Stimulated activated CD8-positive, alpha-beta memory T cell treated with anti-CD3 and anti-CD28 coated beads, Interleukin-15, amount 100 ng/mL, for 4 hours (primary cell): ENCODE data around the gene LCE1C.

ENCODE experiments used
- DNase-seq, 2 donors: peaks; one replicate each; pipeline ENCODE4 v3.0.0-alpha.2; 2020; ENCODE audit warnings: low read depth in 2 of 2

LCE1C gene

GRCh38 chr1:152759453-152760173 is 46.8 kb downstream of the LCE1C start:
- DNase-seq = no peak

- DNase-seq = no peak
Measured at GRCh38 chr1:152758636-152759035, 47.8 kb downstream of the LCE1C start.

GRCh38 chr1:152757747-152758146 is 48.7 kb downstream of the LCE1C start, which contains the start of gene KPRP:
KPRP (plus strand) TSS chr1:152758025; CDS start chr1:152759589, 1,564 bp downstream.
- DNase-seq = no peak

GRCh38 chr1:152756872-152757271 is 49.6 kb downstream of the LCE1C start:
- no peak for DNase-seq
